Measurements from ENCODE around the gene MPZL3.

The MPZL3 gene

DNA sequence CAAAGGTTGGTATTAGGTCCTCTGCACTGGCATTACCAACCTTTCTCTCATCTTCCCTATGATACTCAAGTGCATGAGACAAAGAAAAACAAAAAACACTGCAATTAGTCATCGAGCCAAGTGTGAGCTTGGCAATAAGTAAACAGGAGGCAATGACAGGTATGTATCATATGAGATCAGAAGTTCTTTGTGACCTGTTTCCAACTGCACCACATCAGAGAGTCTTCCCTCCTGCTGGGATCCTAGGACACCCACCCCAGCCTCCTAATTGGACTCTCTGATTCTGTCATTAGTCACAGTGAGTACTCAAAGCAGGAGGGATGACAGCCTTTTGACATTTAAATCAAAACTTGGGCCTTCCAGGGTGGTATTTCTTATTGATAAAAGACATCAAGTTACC, 19.5 kb downstream of the MPZL3 start:
- no peak for DNase-seq (ENCODE audit: insufficient read length, low spot score)
- no peak for FAIRE-seq
- TF ChIP-seq POLR2A (IDR thresholded peaks at IDR 0.05; ENCODE audit: low read depth, low read length): no peak

DNA sequence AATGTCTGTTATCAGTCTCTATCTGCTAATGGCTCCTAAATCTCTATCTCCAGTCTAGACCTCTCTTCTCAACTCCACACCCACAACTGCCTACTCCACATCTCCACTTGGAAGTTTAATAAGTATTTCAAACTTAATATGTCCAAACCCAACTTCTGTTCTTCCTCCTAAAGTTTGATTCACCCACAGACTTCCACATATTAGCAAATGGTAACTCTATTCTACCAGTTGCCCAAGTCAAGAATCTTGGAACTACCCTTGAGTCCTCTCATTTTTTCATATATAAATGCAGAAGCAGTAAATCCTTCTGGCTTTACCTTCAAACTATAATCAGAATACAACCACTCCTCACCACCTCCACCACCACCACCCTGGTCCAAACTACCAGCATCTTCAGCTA, 20.7 kb downstream of the MPZL3 start:
- FAIRE-seq: no peak
- DNase-seq (ENCODE audit: insufficient read length, low spot score): no peak
- TF ChIP-seq POLR2A (IDR thresholded peaks at IDR 0.05; ENCODE audit: low read depth, low read length): no peak

DNA sequence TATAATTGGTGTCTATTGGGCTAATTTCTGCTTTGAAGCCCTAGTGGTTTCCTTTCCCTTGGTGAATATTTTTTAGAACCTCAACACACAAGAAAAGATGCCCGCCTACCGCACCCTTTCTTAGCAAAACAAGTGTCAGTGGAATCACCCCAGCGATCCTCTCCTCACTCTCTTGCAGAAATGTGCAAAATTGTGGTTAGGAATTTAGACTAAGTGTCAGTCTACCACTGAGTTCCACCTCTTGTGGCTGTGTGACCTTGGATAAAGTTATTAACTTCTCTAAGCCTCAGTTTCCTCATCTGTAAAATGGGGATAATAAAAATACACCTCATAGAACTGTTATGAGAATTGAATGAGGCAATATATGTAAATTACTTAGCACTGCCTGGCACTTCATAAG, 22.1 kb downstream of the MPZL3 start:
- FAIRE-seq (no peak), DNase-seq (ENCODE audit: insufficient read length, low spot score) (no peak)
- no peak for TF ChIP-seq POLR2A (IDR thresholded peaks at IDR 0.05; ENCODE audit: low read depth, low read length)

DNA sequence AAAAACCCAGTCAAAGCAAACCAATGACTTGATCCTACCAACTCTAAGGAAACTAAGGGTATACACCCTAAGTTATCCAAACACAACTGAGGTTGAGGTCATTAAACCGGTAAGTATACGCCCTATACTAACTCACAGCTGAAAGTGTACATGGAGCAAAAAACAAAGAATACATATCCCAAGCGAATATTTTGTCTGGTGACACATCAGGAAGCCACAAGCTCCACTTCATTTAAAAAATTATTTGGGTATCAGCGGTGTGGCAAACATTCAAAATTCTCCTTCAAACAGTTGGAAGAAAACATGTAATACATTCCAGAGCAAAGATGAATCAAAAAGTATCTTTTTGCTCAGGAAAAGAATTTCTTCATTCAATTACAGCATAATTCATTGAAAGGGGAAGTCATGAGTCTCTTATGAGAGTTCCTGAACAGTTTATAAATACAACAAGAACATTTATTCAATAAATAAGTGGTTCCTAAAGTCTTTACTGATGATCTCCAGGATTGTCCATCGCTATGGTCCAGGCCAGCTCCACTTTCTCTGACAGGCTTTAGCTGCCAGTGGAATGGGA, 22.8 kb downstream of the MPZL3 start:
- TF ChIP-seq POLR2A (IDR thresholded peaks at IDR 0.05; ENCODE audit: low read depth, low read length): no peak
- no peak for DNase-seq (ENCODE audit: insufficient read length, low spot score)
- no peak for FAIRE-seq

DNA sequence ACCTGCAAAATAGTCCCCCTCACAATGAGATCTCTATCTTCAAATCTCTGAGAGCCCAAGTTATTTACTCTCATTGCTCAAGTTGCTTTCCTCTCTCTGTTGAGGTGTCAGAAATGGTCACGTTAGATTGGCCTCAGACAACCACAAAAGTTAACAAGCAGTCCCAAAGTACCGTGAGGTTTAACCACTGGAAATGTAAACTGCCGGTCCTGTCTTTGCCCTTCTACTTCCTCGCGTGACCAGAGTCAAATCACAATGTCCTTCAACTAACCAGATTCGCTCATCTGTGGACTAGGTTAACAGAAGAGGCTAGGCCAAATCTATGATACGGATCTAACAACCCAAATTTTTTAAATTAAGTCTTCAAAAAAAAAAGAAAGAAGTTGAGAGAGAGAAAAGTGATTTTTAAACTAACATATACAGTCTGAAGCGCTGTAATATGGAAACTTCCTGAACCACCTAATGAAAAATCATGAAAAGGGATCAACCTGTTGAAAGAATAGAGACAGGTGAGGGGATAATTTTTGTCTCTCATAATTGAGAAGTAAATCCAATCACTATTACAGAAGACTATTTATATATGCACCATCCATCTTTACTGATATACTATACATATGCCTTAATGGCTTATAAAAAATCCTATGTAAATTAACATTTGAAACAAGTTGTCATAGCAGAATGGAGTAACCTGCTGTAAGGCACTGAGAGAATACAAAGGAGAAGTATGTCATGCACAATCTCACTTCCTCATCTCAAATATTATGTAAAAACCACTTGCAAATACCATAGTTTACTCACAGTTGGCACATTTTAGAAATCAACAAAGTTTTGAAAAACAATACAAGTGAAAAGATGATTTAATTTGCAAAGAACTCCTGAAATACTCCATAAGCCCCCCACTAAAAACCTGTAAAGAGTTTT, 24.0 kb downstream of the MPZL3 start:
- no peak for DNase-seq (ENCODE audit: insufficient read length, low spot score)
- FAIRE-seq: no peak
- TF ChIP-seq POLR2A (IDR thresholded peaks at IDR 0.05; ENCODE audit: low read depth, low read length): no peak

DNA sequence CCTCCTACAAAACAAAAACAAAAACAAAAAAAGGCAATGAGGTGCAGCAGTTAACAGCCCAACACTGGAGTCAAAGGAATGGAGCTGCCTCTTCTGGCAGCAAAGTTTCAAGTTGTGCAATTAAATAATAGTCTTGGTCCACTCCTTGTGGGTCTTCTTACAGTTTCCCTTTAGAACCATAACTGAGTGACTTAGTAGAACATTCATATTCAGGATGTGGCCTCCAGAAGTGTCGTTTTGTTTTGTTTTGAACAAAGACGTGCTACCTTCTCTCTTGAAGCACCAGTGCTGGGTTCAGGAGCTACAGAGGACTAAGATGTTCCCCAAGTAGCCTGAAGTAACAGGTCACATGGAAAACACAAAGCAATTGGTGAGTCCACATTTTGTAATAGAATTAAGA, 25.4 kb downstream of the MPZL3 start:
- no peak for TF ChIP-seq POLR2A (IDR thresholded peaks at IDR 0.05; ENCODE audit: low read depth, low read length)
- FAIRE-seq (no peak), DNase-seq (ENCODE audit: insufficient read length, low spot score) (no peak)

DNA sequence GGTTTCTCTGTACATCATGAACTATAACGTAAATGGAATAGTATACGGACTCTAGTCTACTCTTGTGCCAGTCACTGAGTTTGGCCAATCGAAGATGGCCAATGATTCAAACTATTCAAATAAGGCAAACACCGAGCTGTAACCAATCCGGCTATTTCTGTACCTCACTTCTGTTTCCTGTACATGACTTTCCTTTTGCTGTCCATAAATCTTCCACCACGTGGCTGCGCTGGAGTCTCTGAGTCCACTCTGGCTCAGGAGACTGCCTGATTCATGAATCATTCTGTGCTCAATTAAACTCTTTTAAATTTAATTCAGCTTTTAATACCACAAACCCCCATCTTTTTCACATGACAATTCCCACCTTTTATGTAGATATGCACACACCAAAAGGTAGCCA, 25.9 kb downstream of the MPZL3 start:
- FAIRE-seq (no peak), DNase-seq (ENCODE audit: insufficient read length, low spot score) (no peak)

DNA sequence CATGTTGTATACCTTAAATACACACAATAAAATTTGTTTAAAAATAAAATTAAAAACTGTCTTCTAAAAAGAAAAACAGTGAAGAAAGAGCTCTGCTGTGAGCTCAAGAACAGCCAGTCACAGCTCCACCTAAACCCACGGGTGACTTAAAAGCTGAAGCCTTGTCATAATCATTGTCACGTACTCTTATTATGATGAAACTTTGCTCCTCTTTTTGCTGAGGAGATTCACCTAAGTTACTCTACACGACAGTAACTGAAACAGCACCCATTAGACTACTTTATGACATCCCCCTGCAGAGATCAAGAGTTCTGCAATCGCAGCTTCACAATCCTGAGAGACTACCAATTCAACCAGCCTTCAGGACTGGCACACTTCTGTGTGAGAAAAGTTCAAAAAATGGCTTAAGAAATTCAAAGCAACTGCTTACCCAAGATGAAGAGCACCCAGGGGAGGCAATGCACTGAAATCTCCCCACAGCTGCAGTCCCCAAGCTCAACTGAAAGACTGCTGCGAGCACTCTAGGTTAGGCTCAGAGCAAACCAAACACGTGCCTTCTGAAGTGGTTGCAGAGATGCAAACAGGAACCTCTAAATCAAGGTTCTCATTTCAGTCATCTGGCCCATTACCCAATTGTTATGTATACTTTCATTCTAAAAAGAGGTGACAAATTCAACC, 27.5 kb downstream of the MPZL3 start, which contains the start of gene JAML:
Gene JAML, minus strand, starts transcription at position 501 of the 678 bp plus-strand sequence. CDS start 10,145 bp downstream, outside the sequence.
- FAIRE-seq: no peak
- TF ChIP-seq POLR2A (IDR thresholded peaks at IDR 0.05; ENCODE audit: low read depth, low read length): no peak
- DNase-seq (ENCODE audit: insufficient read length, low spot score): no peak

More for the DNA sequence above, 25.9 kb downstream of the MPZL3 start:
- TF ChIP-seq POLR2A (IDR thresholded peaks at IDR 0.05; ENCODE audit: low read depth, low read length): no peak

DNA sequence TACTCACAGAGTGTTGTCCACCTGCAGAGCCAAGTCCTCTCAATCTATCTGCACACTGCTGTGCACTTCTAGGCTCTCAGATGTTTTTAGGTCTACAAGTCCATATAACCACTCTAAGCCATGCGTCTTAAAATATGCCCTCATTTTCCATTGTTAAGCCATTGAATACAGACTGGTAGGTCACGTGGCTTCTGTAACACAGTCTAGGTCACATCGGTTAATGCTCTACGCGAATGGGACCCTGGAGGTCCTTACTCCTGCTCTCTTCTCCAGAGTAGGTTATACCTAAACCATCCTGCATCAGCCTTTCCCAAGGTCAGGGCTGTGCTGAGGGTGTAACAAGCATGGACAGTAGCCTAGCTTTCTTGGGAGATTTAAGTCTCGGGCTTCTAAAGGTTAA, 28.2 kb downstream of the MPZL3 start:
- FAIRE-seq (no peak), DNase-seq (ENCODE audit: insufficient read length, low spot score) (no peak)
- TF ChIP-seq POLR2A (IDR thresholded peaks at IDR 0.05; ENCODE audit: low read depth, low read length): no peak

DNA sequence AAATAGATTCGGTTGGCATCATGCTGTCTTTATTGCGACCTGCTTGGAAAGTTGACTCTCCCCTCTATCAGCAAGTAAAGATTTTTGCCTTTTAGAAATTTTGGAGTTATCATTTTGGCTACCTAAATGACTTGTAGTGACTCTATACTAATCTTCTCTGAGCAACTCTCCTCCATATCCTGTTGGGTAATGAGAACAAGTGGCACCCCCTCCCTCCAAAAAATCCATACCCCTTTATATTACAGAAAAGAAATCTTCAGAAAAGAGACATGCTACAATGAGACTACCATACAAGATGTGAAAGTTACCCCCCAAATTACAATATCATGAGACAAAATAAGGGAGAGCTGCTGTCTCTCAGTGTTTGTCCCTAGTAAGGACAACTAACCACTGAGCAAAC, 28.6 kb downstream of the MPZL3 start:
- FAIRE-seq: no peak
- no peak for TF ChIP-seq POLR2A (IDR thresholded peaks at IDR 0.05; ENCODE audit: low read depth, low read length)
- DNase-seq (ENCODE audit: insufficient read length, low spot score): no peak

DNA sequence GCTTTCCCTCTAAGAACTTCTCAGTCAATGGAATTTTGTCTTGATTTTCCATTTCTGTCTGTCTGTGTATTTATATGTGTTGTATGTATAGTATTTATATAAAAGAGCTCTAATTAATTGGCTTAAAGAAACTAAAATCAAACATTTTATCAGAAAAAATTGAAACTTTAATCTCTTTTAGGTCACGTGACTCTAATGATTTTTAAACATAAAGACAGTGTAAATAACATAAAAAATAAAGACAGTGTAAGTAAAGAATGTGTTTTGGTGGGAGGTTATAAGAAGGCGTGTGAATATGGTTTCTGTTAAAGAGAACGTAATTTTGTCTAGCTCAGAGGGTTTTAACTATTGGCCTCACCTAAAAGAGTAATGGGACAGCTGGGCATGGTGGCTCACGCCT, 29.7 kb downstream of the MPZL3 start:
- DNase-seq (ENCODE audit: insufficient read length, low spot score): no peak
- TF ChIP-seq POLR2A (IDR thresholded peaks at IDR 0.05; ENCODE audit: low read depth, low read length): no peak
- no peak for FAIRE-seq

DNA sequence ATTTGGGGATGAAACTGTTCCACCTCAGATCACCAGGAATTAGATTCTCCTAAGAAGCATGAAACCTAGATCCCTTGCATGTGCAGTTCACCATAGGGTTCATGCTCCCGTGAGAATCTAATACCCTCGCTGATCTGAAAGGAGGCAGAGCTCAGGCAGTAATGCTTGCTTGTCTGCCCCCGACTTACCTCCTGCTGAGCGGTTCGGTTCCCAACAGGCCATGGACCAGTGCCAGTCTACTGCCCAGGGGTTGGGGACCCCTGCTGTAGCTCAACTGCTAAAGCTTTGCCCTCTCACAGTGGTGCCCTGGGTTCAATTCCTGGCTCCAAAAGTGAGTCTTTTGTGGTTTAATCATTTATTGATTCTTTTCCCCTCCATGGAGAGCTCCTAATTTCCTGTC, 30.7 kb downstream of the MPZL3 start:
- no peak for TF ChIP-seq POLR2A (IDR thresholded peaks at IDR 0.05; ENCODE audit: low read depth, low read length)
- FAIRE-seq (no peak), DNase-seq (ENCODE audit: insufficient read length, low spot score) (no peak)

DNA sequence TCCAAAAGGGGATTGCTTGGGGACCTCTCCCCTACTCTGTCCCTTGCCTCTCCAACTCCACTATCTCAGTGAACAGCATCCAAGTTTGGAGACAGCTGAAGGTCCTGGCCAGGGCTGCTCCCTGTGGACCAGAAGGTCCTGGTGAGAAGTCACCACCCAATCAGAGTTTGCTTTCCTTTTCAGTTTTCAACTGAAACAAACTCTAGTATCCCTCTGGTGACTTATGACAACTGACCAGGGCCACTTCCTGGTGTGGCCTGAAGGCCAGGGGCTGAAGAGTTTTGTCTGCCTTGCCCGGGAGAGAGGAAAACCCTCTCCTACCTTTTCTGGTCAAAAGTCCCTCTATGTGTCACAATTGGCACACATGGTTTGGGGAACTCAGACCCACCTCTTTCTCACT, 32.4 kb downstream of the MPZL3 start:
- FAIRE-seq (no peak), DNase-seq (ENCODE audit: insufficient read length, low spot score) (no peak)
- TF ChIP-seq POLR2A (IDR thresholded peaks at IDR 0.05; ENCODE audit: low read depth, low read length): no peak

DNA sequence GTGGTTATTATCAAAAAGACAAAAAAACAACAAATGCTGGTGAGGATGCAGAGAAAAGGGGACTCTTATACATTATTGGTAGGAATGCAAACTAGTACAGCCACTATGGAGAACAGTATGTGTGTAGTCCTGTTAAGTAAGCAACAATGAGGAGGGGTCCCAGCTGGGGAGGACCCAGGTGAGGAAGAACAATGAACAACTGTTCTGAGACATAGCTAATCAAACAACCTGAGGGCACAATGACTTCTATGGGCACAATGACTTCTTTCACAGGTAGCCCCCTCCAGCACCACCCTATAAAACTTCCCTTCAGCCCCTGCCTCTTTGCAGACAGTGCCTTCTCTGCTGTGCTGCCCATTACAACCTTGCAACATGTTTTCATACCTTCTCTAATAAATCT, 32.9 kb downstream of the MPZL3 start:
- no peak for DNase-seq (ENCODE audit: insufficient read length, low spot score)
- no peak for TF ChIP-seq POLR2A (IDR thresholded peaks at IDR 0.05; ENCODE audit: low read depth, low read length)
- no peak for FAIRE-seq

All from H54 (cell line).